Bronchial epithelial cell (primary cell): Measurements from ENCODE around the gene ASXL2. TPM values are rescaled to one million over a fixed set of nuclear protein-coding genes. Genes with fewer than 3 reads are reported as not detected.

Source experiments
- DNase-seq: peaks from one replicate; pipeline ENCODE4 v3.0.0-alpha.2; 2010; ENCODE audit warnings: low read depth
- FAIRE-seq: peaks from 2 replicates; lab custom pipeline; 2011; peaks lifted over from hg19 to GRCh38; lab: Jason Lieb, UNC
- H3K27me3 ChIP-seq: 2 replicates; pipeline ENCODE4 v1.5.1; 2011; ENCODE audit warnings: low read length; ENCODE audit not compliant: control insufficient read depth, insufficient read depth
- H3K36me3 ChIP-seq: 2 replicates; pipeline ENCODE4 v1.5.1; 2011; ENCODE audit warnings: low read length; ENCODE audit not compliant: control insufficient read depth, insufficient read depth
- H3K4me3 ChIP-seq: 2 replicates; pipeline ENCODE4 v1.5.1; 2011; ENCODE audit warnings: mild to moderate bottlenecking, low read depth, low read length, control low read depth
- total RNA-seq: library from RNA; depleted of rRNA; stranded (reverse); fragments of >200 nt; gene quantifications from 2 replicates; pipeline ENCODE4 v1.2.1, GENCODE V29; 2014
- TF ChIP-seq, protein P1 (sequence below): IDR thresholded peaks from 2 replicates; pipeline ENCODE4 v1.5.1; 2011; ENCODE audit warnings: mild to moderate bottlenecking, moderate library complexity, low read length, control low read depth, inconsistent platforms; ENCODE audit not compliant: insufficient read depth, severe bottlenecking

The ASXL2 gene
- total RNA-seq, 1 donor from 2014 or later, result 4.2 TPM

DNA sequence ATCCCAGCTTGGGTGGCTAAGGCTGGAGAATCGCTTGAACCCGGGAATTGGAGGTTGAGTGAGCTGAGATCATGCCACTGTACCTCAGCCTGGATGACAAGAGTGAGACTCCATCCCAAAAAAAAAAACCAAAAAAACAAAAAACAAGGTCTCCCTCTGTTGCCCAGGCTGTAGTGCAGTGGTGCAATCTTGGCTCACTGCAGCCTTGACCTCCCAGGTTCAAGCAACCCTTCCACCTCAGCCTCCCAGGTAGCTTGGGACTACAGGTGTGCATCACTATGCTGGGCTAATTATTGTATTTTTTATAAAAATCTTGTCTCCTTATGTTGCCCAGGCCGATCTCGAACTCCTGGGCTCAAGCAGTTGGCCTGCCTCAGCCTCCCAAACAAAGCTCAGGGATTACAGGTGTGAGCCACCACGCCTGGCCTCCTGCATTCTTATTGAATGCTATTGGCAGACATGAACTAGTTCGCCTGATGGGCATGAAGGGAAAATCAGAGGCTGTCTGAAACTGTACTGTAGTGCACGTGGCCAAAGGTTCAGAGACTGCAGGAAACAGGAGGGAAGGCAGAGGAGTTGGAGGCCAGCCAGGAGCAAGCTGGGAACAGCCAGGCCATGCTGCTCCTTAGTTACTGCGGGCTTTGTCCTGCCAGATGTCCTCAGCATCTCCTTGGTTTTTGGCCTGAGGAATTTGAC lies 16.0 kb upstream of the ASXL2 start:
- Histone ChIP-seq H3K36me3 (no peaks in the 10 kb centered on the region), H3K4me3 (no peak overlapping the region), H3K27me3 (no peaks in the 10 kb centered on the region)
- TF ChIP-seq, protein P1, sequence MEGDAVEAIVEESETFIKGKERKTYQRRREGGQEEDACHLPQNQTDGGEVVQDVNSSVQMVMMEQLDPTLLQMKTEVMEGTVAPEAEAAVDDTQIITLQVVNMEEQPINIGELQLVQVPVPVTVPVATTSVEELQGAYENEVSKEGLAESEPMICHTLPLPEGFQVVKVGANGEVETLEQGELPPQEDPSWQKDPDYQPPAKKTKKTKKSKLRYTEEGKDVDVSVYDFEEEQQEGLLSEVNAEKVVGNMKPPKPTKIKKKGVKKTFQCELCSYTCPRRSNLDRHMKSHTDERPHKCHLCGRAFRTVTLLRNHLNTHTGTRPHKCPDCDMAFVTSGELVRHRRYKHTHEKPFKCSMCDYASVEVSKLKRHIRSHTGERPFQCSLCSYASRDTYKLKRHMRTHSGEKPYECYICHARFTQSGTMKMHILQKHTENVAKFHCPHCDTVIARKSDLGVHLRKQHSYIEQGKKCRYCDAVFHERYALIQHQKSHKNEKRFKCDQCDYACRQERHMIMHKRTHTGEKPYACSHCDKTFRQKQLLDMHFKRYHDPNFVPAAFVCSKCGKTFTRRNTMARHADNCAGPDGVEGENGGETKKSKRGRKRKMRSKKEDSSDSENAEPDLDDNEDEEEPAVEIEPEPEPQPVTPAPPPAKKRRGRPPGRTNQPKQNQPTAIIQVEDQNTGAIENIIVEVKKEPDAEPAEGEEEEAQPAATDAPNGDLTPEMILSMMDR, result no peak
- no peak for FAIRE-seq
- no peak for DNase-seq

DNA sequence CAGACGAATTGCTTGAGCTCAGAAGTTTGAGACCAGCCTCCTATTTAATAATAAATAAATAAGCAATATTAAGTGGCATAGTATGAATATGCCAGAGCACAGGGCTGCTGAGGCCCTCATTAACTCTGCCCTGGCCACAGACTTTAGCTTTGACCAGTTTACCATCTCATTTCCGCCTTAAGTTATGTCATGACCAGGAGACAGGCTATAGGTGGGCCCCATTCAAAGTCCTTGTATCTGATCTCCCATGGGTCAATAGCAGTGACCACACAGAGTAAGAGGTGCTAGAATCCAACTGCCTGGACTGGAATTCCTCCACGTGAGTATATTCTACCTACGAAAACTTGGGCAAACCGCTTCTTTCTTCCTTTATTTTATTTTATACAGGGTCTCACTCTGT lies 13.4 kb upstream of the ASXL2 start:
- Histone ChIP-seq H3K4me3 (no peak overlapping the region), H3K36me3 (no peaks in the 10 kb centered on the region), H3K27me3 (no peaks in the 10 kb centered on the region)
- TF ChIP-seq, protein P1, result no peak
- DNase-seq (no peak), FAIRE-seq (no peak)

DNA sequence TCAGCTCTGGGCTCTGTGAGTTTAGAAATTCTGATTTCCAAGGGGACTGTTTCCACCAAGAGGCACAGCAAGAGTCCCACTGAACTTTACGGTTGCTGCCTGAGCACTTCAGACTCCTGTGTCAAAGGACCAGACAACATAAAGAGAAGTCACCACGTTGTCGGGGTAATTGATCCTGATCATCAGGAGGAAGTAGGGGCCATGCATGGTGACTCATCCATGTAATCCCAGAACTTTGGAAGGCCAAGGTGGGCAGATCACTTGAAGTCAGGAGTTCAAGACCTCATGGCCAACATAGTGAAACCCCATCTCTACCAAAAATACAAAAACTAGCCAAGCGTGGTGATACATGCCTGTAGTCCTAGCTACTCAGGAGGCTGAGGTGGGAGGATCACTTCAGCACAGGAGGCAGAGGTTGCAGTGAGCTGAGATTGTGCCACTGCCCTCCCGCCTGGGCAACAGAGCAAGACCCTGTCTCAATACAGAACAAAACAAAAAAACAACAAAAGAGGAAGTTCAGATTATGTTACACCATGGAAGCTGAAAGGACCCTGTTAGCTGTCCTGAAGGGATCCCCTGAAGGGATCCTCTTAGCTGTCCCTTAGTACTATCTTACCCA lies 9.4 kb upstream of the ASXL2 start:
- Histone ChIP-seq H3K36me3 (no peaks in the 10 kb centered on the region), H3K27me3 (no peaks in the 10 kb centered on the region), H3K4me3 (no peak overlapping the region)
- TF ChIP-seq, protein P1, result no peak
- no peak for FAIRE-seq
- DNase-seq, result no peak

DNA sequence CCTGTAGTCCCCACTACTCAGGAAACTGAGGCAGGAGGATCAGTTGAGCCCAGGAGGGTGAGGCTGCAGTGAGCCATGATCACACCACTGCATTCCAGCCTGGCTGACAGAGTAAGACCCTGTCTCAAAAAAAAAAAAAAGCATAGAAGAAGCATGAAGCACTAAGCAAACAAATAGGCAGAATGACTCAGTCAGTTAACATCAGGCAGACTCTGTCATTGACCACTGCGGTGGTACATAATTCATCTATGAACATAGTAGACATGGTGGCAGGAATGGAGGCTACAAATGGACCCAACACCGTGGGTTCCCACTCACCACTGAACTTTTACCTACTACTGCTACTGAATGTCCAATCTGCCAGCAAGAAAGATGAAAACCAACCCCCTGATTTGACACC lies 7.6 kb upstream of the ASXL2 start:
- DNase-seq (peak; percentile 93), FAIRE-seq (no peak)
- no peaks in the 10 kb centered on the region for H3K27me3 ChIP-seq
- no peak overlapping the region for H3K4me3 ChIP-seq
- H3K36me3 ChIP-seq, result no peaks in the 10 kb centered on the region
- TF ChIP-seq, protein P1, result no peak

DNA sequence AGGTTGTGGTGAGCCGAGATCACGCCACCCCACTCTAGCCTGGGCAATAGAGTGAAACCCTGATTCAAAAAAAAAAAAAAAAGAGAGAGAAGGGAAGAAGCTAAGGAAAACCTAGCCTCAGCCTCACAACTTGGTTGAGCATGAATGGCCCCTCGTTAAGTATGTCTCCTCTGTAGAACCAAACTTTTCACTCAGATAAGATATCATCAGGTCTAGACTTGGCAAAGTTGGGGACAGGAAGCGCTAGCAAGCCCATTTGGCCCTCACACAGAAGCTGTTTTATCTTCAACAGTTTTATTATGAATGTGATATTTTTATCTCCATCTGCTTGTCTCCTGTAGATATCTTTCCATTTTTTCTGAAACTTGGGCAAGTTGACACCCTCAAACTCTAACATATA lies 3.5 kb upstream of the ASXL2 start:
- no peaks in the 10 kb centered on the region for H3K36me3 ChIP-seq
- no peak overlapping the region for H3K4me3 ChIP-seq
- DNase-seq, result no peak
- TF ChIP-seq, protein P1, result no peak
- H3K27me3 ChIP-seq, result no peaks in the 10 kb centered on the region
- FAIRE-seq, result no peak
